GM13976 (cell line): Measurements from ENCODE around the gene ABCA8.

Experiments
- DNase-seq: peaks from one replicate; pipeline ENCODE4 v3.0.0; 2012; ENCODE audit warnings: low spot score
- CTCF ChIP-seq: IDR thresholded peaks from 2 replicates; pipeline ENCODE4 v1.5.1; 2012; ENCODE audit warnings: borderline replicate concordance, mild to moderate bottlenecking; ENCODE audit not compliant: insufficient read depth; ENCODE audit errors: extremely low read depth, missing control alignments, control extremely low read depth
- in situ Hi-C: fragments of 300-500 bp; cut with MboI; formaldehyde crosslinking; loops from one replicate; pipeline ENCODE4 v1.12.0; 2022; ENCODE audit warnings: low sequenced_read_pairs, mixed read lengths, inconsistent platforms; ENCODE audit not compliant: unreplicated experiment

ABCA8 gene

GRCh38 chr17:68820476-68820824 lies 134.7 kb downstream of the ABCA8 start:
- TF ChIP-seq CTCF, result no peak
- DNase-seq, result no peak

GRCh38 chr17:68819465-68819864 lies 135.7 kb downstream of the ABCA8 start:
- in situ Hi-C loops, result no loop called here
- no peak for DNase-seq
- no peak for TF ChIP-seq CTCF

More at GRCh38 chr17:68820476-68820824, 134.7 kb downstream of the ABCA8 start:
- in situ Hi-C loops, result no loop called here
